Neuron (in vitro differentiated cells): Measurements from ENCODE around the gene RNGTT.

Source experiments
- H2AFZ ChIP-seq: one replicate; pipeline ENCODE4 v1.6.1; 2013; ENCODE audit warnings: low read depth, mild to moderate bottlenecking, inconsistent platforms, low read length, moderate library complexity
- H3K27me3 ChIP-seq: one replicate; pipeline ENCODE4 v1.6.1; 2013; ENCODE audit warnings: low read length; ENCODE audit not compliant: insufficient read depth
- H3K36me3 ChIP-seq: one replicate; pipeline ENCODE4 v1.6.1; 2013; ENCODE audit warnings: low read length; ENCODE audit not compliant: insufficient read depth
- H3K4me1 ChIP-seq: one replicate; pipeline ENCODE4 v1.6.1; 2013; ENCODE audit warnings: low read length; ENCODE audit not compliant: insufficient read depth
- H3K4me3 ChIP-seq: 2 replicates; pipeline ENCODE4 v1.5.1; 2013; ENCODE audit warnings: mild to moderate bottlenecking, low read length, moderate library complexity
- H3K9me3 ChIP-seq: one replicate; pipeline ENCODE4 v1.6.1; 2013; ENCODE audit warnings: low read length

The RNGTT gene

GRCh38 chr6:88683734-88684133 lies 279.7 kb downstream of the RNGTT start:
- no peaks in the 10 kb centered on the region for H3K27me3 ChIP-seq
- H3K4me1 ChIP-seq, result no peaks in the 10 kb centered on the region
- H3K9me3 ChIP-seq, result no peaks in the 10 kb centered on the region
- H2AFZ ChIP-seq, result no peak overlapping the region
- no peaks in the 10 kb centered on the region for H3K36me3 ChIP-seq
- no peak overlapping the region for H3K4me3 ChIP-seq

- H3K27me3 ChIP-seq, result no peaks in the 10 kb centered on the region
- H3K4me3 ChIP-seq, result no peak overlapping the region
- no peak overlapping the region for H2AFZ ChIP-seq
- no peaks in the 10 kb centered on the region for H3K36me3 ChIP-seq
- H3K9me3 ChIP-seq, result no peaks in the 10 kb centered on the region
- H3K4me1 ChIP-seq, result no peaks in the 10 kb centered on the region
Measured at GRCh38 chr6:88680654-88681053, 282.8 kb downstream of the RNGTT start.

- Histone ChIP-seq H3K27me3 (no peaks in the 10 kb centered on the region), H3K9me3 (no peaks in the 10 kb centered on the region), H3K4me1 (no peaks in the 10 kb centered on the region), H2AFZ (no peak overlapping the region), H3K4me3 (no peak overlapping the region), H3K36me3 (no peaks in the 10 kb centered on the region)
Measured at GRCh38 chr6:88679841-88680240, 283.6 kb downstream of the RNGTT start.

- H2AFZ ChIP-seq, result no peak overlapping the region
- H3K9me3 ChIP-seq, result peaks cover 3% of the 10 kb centered on the region
- H3K4me1 ChIP-seq, result no peaks in the 10 kb centered on the region
- no peak overlapping the region for H3K4me3 ChIP-seq
- H3K36me3 ChIP-seq, result no peaks in the 10 kb centered on the region
- H3K27me3 ChIP-seq, result no peaks in the 10 kb centered on the region
Measured at GRCh38 chr6:88677356-88677755, 286.1 kb downstream of the RNGTT start.

- H3K36me3 ChIP-seq, result no peaks in the 10 kb centered on the region
- H2AFZ ChIP-seq, result no peak overlapping the region
- peaks cover 12% of the 10 kb centered on the region for H3K9me3 ChIP-seq
- H3K4me3 ChIP-seq, result no peak overlapping the region
- H3K27me3 ChIP-seq, result no peaks in the 10 kb centered on the region
- no peaks in the 10 kb centered on the region for H3K4me1 ChIP-seq
Measured at GRCh38 chr6:88671624-88672023, 291.8 kb downstream of the RNGTT start.

- Histone ChIP-seq H3K9me3 (peaks cover 12% of the 10 kb centered on the region), H3K4me3 (no peak overlapping the region), H3K36me3 (no peaks in the 10 kb centered on the region), H3K27me3 (no peaks in the 10 kb centered on the region), H3K4me1 (no peaks in the 10 kb centered on the region), H2AFZ (no peak overlapping the region)
Measured at GRCh38 chr6:88670369-88670768, 293.0 kb downstream of the RNGTT start.

GRCh38 chr6:88669475-88669874 lies 293.9 kb downstream of the RNGTT start:
- Histone ChIP-seq H3K4me1 (no peaks in the 10 kb centered on the region), H3K9me3 (peaks cover 13% of the 10 kb centered on the region), H2AFZ (no peak overlapping the region), H3K27me3 (no peaks in the 10 kb centered on the region), H3K4me3 (no peak overlapping the region), H3K36me3 (no peaks in the 10 kb centered on the region)

GRCh38 chr6:88666901-88667300 lies 296.5 kb downstream of the RNGTT start:
- Histone ChIP-seq H3K9me3 (peaks cover 24% of the 10 kb centered on the region), H3K27me3 (no peaks in the 10 kb centered on the region), H3K4me1 (no peaks in the 10 kb centered on the region), H3K4me3 (no peak overlapping the region), H3K36me3 (peaks cover 4% of the 10 kb centered on the region), H2AFZ (no peak overlapping the region)

GRCh38 chr6:88665131-88665530 lies 298.3 kb downstream of the RNGTT start:
- Histone ChIP-seq H3K9me3 (peaks cover 17% of the 10 kb centered on the region), H3K4me1 (no peaks in the 10 kb centered on the region), H3K36me3 (peaks cover 4% of the 10 kb centered on the region), H3K4me3 (no peak overlapping the region), H3K27me3 (no peaks in the 10 kb centered on the region), H2AFZ (no peak overlapping the region)

- Histone ChIP-seq H2AFZ (no peak overlapping the region), H3K36me3 (peaks cover 4% of the 10 kb centered on the region), H3K9me3 (peaks cover 18% of the 10 kb centered on the region), H3K27me3 (no peaks in the 10 kb centered on the region), H3K4me3 (no peak overlapping the region), H3K4me1 (no peaks in the 10 kb centered on the region)
Measured at GRCh38 chr6:88663801-88664200, 299.6 kb downstream of the RNGTT start.

GRCh38 chr6:88662653-88663174 lies 300.7 kb downstream of the RNGTT start:
- Histone ChIP-seq H3K36me3 (peaks cover 4% of the 10 kb centered on the region), H3K4me3 (no peak overlapping the region), H2AFZ (no peak overlapping the region), H3K9me3 (peaks cover 18% of the 10 kb centered on the region), H3K4me1 (no peaks in the 10 kb centered on the region), H3K27me3 (no peaks in the 10 kb centered on the region)

- H3K27me3 ChIP-seq, result no peaks in the 10 kb centered on the region
- H3K9me3 ChIP-seq, result peaks cover 18% of the 10 kb centered on the region
- H3K4me3 ChIP-seq, result no peak overlapping the region
- H3K4me1 ChIP-seq, result no peaks in the 10 kb centered on the region
- no peak overlapping the region for H2AFZ ChIP-seq
- peaks cover 4% of the 10 kb centered on the region for H3K36me3 ChIP-seq
Measured at GRCh38 chr6:88662163-88662580, 301.2 kb downstream of the RNGTT start.

GRCh38 chr6:88661136-88661535 lies 302.3 kb downstream of the RNGTT start:
- no peak overlapping the region for H2AFZ ChIP-seq
- H3K36me3 ChIP-seq, result peaks cover 4% of the 10 kb centered on the region
- peaks cover 18% of the 10 kb centered on the region for H3K9me3 ChIP-seq
- H3K4me3 ChIP-seq, result no peak overlapping the region
- no peaks in the 10 kb centered on the region for H3K27me3 ChIP-seq
- H3K4me1 ChIP-seq, result no peaks in the 10 kb centered on the region

GRCh38 chr6:88655586-88655985 lies 307.8 kb downstream of the RNGTT start:
- Histone ChIP-seq H3K27me3 (no peaks in the 10 kb centered on the region), H3K4me1 (no peaks in the 10 kb centered on the region), H3K9me3 (peaks cover 3% of the 10 kb centered on the region), H3K36me3 (no peaks in the 10 kb centered on the region), H2AFZ (no peak overlapping the region), H3K4me3 (no peak overlapping the region)
